RPMI8226 (cell line): ENCODE measurements around the gene UNC119B.
A peak's percentile ranks its signal among the peaks of the same experiment; 100 is the strongest.
"Not testable (repeated sequence)": the region's sequence is repeated elsewhere in the genome, so short reads cannot be mapped to it uniquely, and the experiment has no call there.

ENCODE experiments used
- DNase-seq: peaks from one replicate; pipeline ENCODE4 v3.0.0-alpha.2; 2015

UNC119B gene

GRCh38 chr12:120710031-120710804 is at the start of gene UNC119B:
Gene UNC119B (plus strand): TSS chr12:120710458. CDS start chr12:120710475, 17 bp downstream.
- DNase-seq: peak; percentile 60

GRCh38 chr12:120661432-120661831 is 48.8 kb upstream of the UNC119B start:
- no peak for DNase-seq

- DNase-seq: peak; percentile 79
Measured at GRCh38 chr12:120662879-120663278, 47.4 kb upstream of the UNC119B start.

- DNase-seq: no peak
Measured at GRCh38 chr12:120663741-120664140, 46.5 kb upstream of the UNC119B start.

GRCh38 chr12:120666571-120667390 is 43.5 kb upstream of the UNC119B start:
- no peak for DNase-seq

- no peak for DNase-seq
Measured at GRCh38 chr12:120668091-120668867, 42.0 kb upstream of the UNC119B start.

GRCh38 chr12:120668868-120669840 is 41.1 kb upstream of the UNC119B start:
- DNase-seq: peak; percentile 80

- not testable (repeated sequence) for DNase-seq
Measured at GRCh38 chr12:120670237-120670636, 40.0 kb upstream of the UNC119B start.

GRCh38 chr12:120670667-120671066 is 39.6 kb upstream of the UNC119B start:
- DNase-seq: no peak

- peak; percentile 19 for DNase-seq
Measured at GRCh38 chr12:120674097-120674636, 36.1 kb upstream of the UNC119B start.

- no peak for DNase-seq
Measured at GRCh38 chr12:120677765-120678473, 32.3 kb upstream of the UNC119B start.

- no peak for DNase-seq
Measured at GRCh38 chr12:120678572-120678971, 31.7 kb upstream of the UNC119B start.

- no peak for DNase-seq
Measured at GRCh38 chr12:120680165-120680738, 30.0 kb upstream of the UNC119B start.

- DNase-seq: peak; percentile 62
Measured at GRCh38 chr12:120684523-120684932, 25.7 kb upstream of the UNC119B start.

GRCh38 chr12:120685522-120685921 is 24.7 kb upstream of the UNC119B start:
- DNase-seq: no peak

GRCh38 chr12:120686151-120686689 is 24.0 kb upstream of the UNC119B start:
- DNase-seq: peak; percentile 100

- peak; percentile 99 for DNase-seq
Measured at GRCh38 chr12:120686690-120687577, 23.3 kb upstream of the UNC119B start, which contains the start of gene MLEC. Gene MLEC (plus strand): TSS chr12:120687149. CDS start chr12:120687297, 148 bp downstream.

- peak; percentile 51 for DNase-seq
Measured at GRCh38 chr12:120687578-120688289, 22.5 kb upstream of the UNC119B start.
